GM11168 (cell line): Measurements from ENCODE around the gene TUFM.
"Not testable (repeated sequence)": the region's sequence is repeated elsewhere in the genome, so short reads cannot be mapped to it uniquely, and the experiment has no call there.

Source experiments
- in situ Hi-C: fragments of 300-500 bp; cut with MboI; formaldehyde crosslinking; loops from one replicate; pipeline ENCODE4 v1.12.0; 2022; ENCODE audit warnings: low sequenced_read_pairs; ENCODE audit not compliant: unreplicated experiment

Gene TUFM

DNA sequence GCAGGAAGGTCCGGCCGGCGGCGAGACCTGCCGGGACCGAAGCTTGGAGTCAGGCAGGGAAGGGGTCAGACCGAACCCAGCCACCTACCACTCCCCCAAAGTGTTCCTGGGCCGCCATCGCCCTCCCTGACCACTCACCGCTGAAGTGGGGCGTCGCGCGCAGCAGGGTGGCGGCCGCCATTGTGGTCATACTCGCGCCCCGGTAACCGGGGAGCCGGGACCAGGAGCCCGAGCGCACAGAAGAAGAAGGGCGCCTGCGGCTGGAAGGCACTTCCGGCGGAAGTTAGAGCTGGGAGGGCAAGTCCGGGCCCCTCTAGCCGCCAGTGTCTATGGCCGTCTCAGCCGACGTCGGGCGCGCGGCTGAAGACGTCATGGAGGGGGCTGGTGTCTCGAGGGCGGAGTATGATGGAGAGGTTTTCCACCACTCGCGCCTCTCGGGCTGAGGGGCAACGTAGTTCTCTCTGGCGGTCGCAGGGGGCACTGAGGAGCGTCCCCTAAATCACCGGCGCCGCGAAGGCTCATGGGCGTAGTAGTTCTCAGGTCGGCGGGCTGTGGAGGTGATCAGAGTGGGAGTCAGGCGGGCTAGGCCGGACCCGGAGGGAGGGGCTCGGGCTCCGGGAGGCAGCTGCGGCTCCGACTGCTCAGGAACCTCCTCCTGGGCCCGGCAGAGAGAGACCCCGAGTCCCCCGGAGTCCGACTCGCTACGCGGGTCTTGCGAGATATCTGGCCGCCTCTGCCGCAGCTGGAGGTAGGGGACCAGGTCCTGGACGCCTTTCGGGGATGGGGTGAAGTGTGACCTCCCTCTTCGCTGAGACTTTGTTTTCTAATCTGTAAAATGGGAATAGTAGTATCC lies at the start of gene TUFM:
Gene TUFM (minus strand): TSS at position 269 of the 853 bp plus-strand sequence. CDS start 79 bp downstream, at position 190.
- in situ Hi-C loops = loop anchor here (25.0 kb wide), 1 partner anchor 159 kb away; no protein-coding TSS in a partner anchor

DNA sequence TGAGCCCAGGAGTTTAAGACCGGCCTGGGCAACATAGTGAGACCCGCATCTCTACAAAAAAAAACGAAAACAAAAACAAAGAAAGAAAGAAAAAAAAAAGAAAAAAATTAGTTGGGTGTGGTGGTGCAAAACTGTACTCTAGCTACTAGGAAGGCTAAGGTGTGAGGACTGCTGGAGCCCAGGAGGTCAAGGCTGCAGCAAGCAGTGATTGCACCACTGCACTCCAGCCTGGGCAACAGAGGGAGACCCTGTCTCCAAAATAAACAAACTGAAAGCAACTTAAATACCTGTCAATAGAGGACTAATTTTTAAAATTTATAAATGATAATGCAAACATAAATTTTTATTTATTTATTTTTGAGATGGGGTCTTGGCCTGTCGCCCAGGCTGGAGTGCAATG lies 49.5 kb upstream of the TUFM start:
- in situ Hi-C loops = no loop called here

DNA sequence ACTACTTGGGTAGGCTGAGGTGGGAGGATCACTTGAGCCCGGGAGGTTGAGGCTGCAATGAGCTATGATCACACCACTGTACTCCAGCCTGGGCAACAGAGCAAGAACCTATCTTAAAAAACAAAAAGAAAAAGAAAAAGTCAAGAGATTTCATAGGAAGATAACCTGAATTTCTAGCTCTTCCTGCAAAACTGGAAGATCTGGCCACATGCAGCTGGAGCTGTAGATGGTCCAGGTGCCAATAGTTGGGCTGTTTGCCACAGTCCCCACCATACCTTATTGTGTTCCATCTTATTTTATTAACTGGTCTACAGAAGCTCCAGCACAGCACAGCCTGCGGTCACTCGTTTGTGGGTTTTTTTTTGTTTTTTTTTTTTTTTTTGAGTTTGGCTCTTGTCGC lies 47.1 kb upstream of the TUFM start:
- in situ Hi-C loops = no loop called here

DNA sequence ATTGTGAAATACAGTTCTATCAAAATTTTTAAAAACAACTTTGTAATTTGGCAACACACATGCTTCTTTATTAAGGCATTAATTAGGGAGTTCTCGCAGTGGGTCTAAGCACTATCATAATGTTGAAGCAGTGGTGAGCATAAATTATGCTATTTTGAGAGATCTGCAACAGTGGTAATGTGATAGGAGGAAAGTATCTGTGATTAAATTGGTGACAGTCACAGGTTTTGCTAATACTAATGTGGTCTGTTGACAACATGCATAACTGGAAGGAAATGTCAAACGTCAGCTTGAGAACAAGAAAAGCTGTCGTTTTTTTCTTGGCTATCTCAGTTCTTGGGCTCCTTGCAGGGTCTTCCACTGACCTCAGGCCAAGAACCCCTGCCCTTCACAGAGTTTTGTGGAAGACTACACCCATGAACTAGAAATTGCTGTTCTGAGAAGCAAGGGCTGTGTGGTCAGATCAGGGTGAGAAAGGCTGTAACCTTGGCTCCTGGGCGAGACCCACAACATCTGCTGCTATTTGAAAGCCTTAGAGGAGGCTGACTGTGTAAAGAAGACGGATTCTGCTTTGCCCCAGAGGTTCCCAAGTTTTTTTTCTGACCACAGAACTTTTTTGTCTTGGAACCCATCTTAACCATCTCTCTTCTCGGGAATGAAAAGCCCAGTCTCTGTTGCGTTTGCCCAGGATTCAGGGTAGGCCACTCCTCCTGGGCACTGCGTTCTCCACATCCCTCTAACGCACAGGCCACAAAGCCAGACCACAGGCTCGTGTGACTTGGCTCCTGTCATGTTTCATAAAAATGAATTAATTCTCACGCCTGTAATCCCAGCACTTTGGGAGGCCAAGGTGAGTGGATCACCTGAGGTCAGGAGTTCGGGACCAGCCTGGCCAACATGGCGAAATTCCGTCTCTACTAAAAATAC lies 46.1 kb upstream of the TUFM start:
- in situ Hi-C loops = no loop called here

DNA sequence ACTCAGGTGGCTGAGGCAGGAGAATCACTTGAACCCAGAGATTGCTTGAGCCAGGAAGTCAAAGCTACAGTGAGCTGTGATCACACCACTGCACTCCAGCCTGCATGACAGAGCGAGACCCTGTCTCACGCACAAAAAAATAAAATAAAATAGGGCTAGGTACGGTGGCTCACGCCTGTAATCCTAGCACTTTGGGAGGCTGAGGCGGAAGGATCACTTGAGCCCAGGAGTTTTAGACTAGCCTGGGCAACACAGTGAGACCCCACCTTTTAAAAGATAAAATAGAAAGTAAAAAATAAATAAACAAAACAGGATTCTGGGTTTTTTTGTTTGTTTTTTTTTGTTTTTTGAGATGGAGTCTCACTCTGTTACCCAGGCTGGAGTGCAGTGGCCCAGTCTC lies 44.2 kb upstream of the TUFM start:
- in situ Hi-C loops = not testable (repeated sequence)

DNA sequence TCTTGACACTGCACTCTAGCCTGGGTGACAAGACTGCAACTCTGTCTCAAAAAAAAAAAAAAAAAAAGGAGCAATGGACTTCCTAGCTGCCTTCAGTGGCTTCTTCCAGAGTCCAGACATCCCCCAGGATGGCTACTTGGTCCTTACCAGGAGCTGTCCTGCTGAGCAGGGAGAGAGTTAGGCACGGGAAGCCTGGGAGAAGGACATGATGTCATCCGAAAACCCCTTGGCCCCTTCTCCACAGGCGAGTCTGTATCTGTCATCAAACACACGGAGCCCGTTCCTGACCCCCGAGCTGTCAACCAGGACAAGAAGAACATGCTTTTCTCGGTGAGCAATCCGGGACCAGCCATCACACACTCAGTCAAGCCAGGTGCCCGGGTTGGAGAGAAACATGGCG lies 40.8 kb upstream of the TUFM start:
- in situ Hi-C loops = no loop called here

DNA sequence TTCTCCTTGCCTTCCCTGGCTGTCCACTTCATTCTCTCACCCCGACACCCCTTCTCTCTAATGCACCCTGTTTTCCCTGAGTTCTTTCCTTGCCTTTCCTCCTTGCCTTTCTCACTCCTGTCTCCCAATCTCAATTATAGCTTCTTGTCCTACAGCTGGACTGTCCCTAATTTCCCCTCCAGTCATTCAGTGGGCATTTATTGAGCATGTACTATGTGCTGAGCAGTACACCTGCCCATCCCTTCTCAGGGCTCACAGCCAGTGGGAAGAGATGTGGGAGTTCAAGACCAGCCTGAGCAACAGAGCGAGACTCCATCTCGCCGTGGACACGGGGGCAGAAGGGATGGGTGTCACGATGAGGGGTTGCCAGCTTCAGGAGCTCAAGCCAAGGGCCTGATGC lies 37.9 kb upstream of the TUFM start:
- in situ Hi-C loops = no loop called here

DNA sequence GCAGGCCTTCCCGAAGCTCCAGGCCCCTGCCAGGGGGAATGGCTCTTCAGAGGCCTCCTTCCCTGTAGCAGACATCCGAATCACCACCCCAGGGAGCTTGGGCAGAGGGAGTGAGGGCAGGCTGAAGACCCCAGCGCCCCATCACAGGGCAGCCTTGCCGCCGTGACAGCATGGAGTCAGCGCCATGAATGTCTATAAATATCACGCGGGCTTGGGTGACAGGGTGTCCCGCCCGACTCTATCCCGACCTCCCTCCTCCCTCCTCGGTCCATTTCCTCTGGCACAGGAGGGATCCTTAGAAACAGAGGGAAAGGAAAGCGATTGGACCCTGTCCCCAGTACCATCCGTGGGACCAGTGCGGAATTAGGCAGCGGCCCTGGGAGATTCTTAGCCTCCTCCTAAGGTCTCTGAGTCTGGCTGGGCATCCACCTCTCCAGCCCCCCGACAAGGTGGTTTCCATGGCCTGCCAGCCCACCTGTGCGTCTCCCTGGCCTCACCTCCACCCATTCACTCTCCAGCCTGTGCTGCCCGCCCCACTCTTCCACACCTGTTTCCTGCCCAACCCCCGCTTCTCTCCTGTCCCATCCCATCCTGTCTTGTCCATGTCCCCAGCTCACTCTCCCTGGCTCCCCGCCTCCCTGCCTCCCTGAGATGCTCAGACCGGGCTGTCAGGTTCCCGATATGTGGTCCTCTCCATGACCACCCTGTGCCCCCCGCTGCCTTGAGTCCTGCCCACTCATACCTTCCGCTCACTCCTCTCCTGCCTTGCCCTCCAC lies 37.3 kb upstream of the TUFM start:
- in situ Hi-C loops = no loop called here

DNA sequence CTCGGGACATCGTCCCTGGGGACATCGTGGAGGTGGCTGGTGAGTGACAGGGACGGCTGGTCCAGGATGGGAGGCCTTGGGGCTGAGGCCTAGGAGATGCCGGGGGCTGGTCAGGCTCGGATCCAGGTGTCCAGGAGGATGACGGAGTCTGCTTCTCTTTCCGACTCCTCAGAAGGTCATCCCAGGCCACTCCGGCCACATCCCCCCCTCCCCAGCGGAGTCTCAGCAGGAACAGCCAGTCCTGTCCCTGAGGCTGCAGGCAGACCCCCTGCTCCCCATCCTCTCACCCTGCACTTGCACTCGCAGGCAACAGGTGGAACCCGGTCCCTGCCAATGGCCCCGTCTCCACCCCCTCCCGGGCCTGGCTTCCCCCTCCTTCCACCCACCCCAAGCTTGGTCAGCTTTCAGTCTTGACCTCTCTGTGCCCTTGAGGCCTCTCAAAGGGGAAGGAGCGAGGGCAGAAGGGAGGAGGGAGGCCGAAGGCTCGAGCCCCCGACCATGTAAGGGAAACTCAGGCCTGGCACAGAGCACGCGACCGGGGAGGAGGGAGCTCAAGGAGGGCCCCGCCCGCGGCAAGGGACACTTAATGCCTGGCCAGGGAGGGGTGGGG lies 36.5 kb upstream of the TUFM start:
- in situ Hi-C loops = no loop called here

DNA sequence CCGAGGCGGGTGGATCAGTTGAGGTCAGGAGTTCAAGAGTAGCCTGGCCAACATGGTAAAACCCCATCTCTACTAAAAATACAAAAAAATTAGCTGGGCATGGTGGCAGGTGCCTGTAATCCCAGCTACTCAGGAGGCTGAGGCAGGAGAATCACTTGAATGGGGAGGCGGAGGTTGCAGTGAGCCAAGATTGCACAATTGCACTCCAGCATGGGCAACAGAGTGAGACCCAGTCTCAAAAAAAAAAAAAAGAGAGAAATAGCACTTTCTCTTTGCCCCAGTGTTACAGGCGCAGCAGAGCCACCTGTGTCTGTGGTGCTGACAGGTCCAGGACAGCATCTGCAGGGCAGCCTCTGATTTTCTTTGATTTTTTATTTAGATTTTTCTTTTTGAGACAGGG lies 35.4 kb upstream of the TUFM start:
- in situ Hi-C loops = not testable (repeated sequence)

DNA sequence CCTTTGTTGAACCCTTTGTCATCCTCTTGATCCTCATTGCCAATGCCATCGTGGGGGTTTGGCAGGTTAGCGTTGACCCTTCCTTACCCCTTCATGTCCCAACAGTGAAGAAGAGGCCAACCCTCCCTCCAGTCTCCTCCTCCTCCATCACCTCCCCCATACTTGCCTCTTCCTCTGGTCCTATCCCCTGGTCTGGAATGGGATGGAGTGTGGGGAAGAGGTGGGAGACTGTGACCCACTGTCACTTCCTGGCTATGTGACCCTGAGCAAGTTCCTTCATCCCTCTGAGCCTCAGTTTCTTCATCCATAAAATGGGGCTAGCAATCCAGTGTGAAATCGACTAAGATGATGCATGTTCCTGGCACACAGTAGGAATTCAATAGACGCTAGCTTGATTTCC lies 34.8 kb upstream of the TUFM start:
- in situ Hi-C loops = no loop called here

DNA sequence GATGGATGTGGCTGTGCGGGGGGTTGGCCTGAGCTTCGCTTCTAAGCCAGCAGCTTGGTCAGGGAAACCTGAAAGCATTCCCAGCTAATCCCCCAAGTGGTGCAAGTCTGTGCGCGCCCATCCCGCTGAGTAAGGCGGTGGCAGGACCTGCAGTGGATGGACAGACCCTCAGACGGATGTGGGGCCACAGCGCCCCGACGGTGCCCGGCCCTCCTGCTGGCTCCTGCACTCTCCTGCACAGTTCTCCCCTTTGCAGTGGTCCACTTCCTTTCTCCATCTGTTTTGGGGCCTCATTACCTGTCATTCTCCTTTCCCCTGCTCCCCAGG lies 34.4 kb upstream of the TUFM start:
- in situ Hi-C loops = no loop called here

DNA sequence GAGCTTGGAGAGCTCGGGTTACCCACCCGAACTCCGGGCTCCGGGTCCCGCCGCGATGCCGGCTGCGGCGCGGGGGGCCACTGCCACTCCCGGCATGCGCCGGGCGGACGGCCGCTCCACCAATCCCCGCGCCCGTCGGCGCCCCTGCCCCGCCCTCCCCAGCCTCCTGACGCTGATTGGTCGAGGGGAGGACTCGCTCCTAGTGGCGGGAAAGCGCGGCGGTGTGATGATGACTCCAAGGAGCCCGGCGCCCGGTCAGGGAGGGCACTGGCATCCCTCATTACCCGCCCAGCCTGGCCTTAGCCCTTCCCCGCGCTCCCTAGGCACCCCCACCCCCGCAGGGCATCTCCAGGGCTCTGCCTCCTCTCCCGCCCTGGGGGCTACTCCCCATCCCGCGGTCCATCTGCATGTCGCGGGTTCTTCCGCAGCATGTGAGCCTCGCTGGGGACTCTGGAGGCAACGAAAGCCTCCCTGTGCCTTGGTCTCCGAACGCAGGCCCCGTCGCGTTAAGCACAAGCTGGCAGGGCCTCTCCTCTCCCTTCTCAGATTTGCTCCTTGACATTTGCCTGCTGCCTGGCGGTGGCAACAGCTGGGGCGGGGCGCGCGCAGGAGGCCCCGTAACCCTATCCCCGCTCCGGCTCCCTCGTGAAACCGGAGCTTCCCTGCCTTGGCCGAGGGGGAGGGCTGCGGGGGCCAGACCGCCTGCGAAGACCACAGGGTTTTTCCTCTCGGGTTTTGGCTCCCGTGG lies 33.9 kb upstream of the TUFM start:
- in situ Hi-C loops = no loop called here

DNA sequence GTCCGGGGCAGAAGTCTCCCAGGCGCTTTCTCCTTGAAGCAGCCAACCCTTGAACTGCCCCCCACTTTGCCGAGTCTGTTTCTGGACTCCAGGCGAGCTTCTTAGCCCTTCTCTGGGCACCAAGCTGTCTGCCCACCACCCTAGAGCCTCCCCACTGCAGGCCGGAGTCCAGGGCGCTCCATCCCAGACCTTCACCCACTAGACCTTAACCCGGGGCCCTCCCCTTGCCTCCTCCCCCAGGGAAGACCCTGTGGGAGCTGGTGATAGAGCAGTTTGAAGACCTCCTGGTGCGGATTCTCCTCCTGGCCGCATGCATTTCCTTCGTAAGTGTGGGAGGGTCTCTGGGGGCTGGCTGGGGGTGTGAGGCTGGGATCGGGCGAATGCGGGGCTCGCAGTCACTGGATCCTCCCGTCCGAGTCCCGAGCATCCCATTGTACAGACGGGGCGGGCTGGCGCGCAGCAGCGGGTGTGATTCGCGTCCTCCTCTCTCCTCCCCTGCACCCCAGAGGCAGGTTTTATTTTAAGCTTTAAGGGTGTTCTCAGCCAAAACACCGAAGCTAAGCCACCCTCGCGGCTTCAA lies 33.2 kb upstream of the TUFM start:
- in situ Hi-C loops = no loop called here

DNA sequence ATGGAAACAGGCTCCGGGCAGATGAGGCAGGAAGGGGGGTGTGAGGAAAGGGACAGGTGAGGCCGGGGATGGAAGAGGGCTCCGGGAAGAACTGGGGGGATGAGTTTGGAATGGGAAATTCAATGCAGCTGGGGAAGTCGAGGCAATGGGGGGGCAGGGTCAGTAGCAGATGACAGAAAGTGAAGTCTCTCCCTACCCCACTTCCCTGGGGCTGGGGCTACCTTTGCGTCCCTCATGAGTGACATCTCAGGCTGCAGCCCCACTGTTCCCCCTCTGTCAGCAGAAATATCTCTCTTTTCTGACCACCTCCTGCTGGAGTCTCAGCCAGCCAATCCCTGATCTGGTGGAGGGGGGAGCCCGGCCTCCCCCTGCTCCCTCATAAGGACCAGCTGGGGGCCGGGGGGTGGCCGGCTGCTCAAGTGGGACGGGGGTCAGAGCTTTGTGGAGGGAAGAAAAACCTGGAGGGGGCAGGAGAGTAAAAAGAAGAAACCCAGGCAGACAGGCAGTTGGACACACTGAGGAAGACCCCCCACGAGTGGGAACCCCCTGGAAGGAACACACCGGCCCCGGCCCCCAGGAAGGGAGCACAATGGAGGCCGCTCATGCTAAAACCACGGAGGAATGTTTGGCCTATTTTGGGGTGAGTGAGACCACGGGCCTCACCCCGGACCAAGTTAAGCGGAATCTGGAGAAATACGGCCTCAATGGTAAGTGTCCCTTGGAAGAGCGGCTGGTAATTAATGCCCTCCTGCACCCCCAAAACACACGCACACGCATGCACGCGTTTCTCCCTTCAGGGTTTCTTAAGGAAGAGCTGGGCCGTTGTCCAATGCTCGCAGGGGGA lies 32.2 kb upstream of the TUFM start, which contains the start of gene ATP2A1:
Gene ATP2A1 (plus strand): TSS at position 406 of the 844 bp plus-strand sequence. CDS start 184 bp downstream, at position 590.
- in situ Hi-C loops = no loop called here

DNA sequence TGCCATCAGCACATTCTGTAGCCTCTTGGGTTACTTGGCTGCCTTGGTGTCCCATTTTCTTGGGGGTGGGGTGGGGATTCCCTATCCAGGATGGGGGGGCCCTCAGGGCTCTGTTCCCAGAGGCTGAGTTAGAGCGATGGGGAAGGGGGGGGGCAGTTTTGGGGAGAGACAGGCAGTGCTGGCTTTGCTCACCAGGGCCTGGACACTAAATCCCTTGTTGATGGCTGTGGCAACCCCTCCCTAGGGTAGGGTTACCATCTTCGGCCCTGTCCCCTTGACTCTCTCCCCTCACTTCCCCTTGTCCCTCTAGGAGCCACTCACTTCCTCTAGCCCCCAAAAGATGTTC lies 31.5 kb upstream of the TUFM start:
- in situ Hi-C loops = no loop called here

DNA sequence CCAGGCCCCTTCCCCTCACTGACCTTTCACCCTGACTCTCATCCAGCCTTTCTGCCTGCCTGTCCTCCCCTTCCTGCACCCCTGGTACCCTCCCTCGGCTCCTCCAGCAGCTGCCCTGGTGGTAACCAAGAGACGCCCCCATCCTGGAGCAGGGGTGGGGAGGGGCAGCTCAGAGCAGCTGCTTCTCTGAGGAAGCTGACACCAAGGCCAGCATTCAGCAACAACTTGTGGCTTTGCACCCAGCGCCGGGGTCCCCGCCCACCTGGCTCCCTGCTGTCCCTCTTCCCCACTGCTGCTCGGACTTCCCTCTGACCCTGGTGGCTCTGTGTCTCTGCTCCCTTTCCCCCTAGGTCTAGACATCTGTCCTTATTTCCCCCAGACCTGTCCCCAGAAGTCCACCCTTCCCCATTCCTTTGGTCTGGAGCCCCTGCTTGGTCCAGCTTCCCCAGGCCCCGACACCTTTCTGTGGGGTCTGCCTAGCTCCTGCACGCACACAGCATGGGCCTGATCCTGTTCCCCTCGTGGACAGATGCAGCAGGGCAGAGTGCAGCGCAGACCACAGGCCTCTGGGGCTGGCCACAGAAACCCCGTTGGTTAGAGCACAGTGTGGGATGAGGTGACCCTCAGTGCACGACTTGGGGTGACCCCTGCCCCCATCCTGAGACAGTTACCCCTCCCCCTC lies 31.0 kb upstream of the TUFM start:
- in situ Hi-C loops = no loop called here
